DND-41 (cell line): ENCODE data around the gene SNF8.

Source experiments
- ATAC-seq: fragments of 200-7000 bp; cut with Tn5 transposase; 3 replicates; pipeline ENCODE4 v1.9.1; 2021; ENCODE audit warnings: low read depth; ENCODE audit not compliant: insufficient read depth
- DNase-seq: peaks from one replicate; pipeline ENCODE4 v3.0.0-alpha.2; 2020
- H2AFZ ChIP-seq: 2 replicates; pipeline ENCODE4 v1.6.0; 2012; ENCODE audit warnings: low read depth, low read length
- H3K27ac ChIP-seq: 2 replicates; pipeline ENCODE4 v1.5.1; 2012; ENCODE audit warnings: low read length, inconsistent platforms
- H3K27me3 ChIP-seq: fragments of 200-600 bp; sonication (generic); 2 replicates; pipeline ENCODE4 v1.6.0; 2012; ENCODE audit warnings: low read length, mild to moderate bottlenecking, inconsistent platforms; ENCODE audit not compliant: insufficient read depth, poor library complexity
- H3K36me3 ChIP-seq: 2 replicates; pipeline ENCODE4 v1.5.1; 2012; ENCODE audit warnings: low read length, inconsistent platforms; ENCODE audit not compliant: insufficient read depth
- H3K4me1 ChIP-seq: 2 replicates; pipeline ENCODE4 v1.5.1; 2012; ENCODE audit warnings: mild to moderate bottlenecking, low read length; ENCODE audit not compliant: insufficient read depth
- H3K4me2 ChIP-seq: 2 replicates; pipeline ENCODE4 v1.6.0; 2012; ENCODE audit warnings: mild to moderate bottlenecking, moderate library complexity, low read length, inconsistent platforms; ENCODE audit not compliant: insufficient read depth
- H3K4me3 ChIP-seq, 2 experiments: fragments of 200-600 bp in 1 of 2; shearing (Covaris generic) in 1 of 2; 2 replicates each; pipeline ENCODE4 v1.5.1; 2012 to 2016; ENCODE audit warnings: inconsistent platforms in 2 of 2, low read length in 2 of 2, mild to moderate bottlenecking in 2 of 2, low read depth in 1 of 2, moderate library complexity in 1 of 2
- H3K79me2 ChIP-seq: 2 replicates; pipeline ENCODE4 v1.6.0; 2012; ENCODE audit warnings: low read length, inconsistent platforms; ENCODE audit not compliant: insufficient read depth
- H3K9ac ChIP-seq: 2 replicates; pipeline ENCODE4 v1.6.0; 2012; ENCODE audit warnings: low read depth, mild to moderate bottlenecking, inconsistent platforms, low read length, moderate library complexity
- H3K9me3 ChIP-seq: 2 replicates; pipeline ENCODE4 v1.5.1; 2012; ENCODE audit warnings: low read length, moderate library complexity, mild to moderate bottlenecking, inconsistent platforms; ENCODE audit not compliant: insufficient read depth, severe bottlenecking
- H4K20me1 ChIP-seq: 2 replicates; pipeline ENCODE4 v1.6.0; 2012; ENCODE audit warnings: low read length; ENCODE audit not compliant: insufficient read depth
- CTCF ChIP-seq: IDR thresholded peaks from 2 replicates; pipeline ENCODE4 v1.5.1; 2012; ENCODE audit warnings: borderline replicate concordance, low read length, moderate library complexity, mild to moderate bottlenecking; ENCODE audit not compliant: poor library complexity, severe bottlenecking; ENCODE audit errors: extremely low read depth
- EZH2 ChIP-seq: IDR thresholded peaks from 3 replicates; pipeline ENCODE4 v1.6.1; 2012; ENCODE audit warnings: borderline replicate concordance, low read depth, mild to moderate bottlenecking, moderate library complexity, low read length, inconsistent platforms; ENCODE audit not compliant: severe bottlenecking

Gene SNF8

DNA sequence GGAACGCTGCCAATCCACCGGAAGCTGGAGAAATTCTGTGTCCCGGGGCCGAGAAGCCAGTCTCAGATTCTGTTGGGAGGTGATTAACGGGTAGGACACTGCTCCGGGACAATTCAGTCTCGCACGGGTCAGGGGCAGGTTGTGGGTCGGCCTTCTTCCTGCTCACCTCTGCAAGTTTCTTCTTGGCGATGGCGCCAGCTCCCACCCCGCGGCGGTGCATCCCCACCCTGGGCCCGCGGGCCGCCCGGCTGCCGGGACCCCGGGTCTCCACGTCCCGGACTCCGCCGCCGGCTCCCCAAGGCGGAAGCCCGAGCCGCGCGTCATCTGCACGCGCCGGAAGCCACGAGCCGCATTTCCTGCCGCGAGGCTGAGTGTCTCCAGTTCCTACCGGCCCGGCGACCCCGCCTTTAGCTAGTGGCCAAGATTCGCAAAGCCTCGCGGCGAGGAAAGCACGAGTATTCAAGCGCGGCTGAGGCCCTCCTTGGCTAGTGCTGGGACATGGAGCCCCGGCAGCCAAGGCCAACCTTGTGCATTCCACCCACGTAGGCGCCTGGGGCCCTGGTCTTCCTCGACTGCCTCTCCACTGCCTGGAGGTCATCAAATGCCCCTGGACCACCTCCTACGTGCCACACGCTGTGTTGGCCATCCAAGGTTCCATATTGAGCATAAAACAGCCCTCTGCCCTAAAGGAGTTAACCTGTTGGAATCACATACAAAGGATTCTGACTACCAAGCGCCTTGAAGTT, at the start of gene SNF8:
TSS of gene SNF8 (minus strand) at position 328 of the 746 bp plus-strand sequence. CDS start at position 220, 108 bp downstream.
- Histone ChIP-seq H3K79me2 (peaks cover 30% of the 10 kb centered on the region), H3K27ac (peak within 1 kb of the TSS; percentile 92), H3K36me3 (peaks cover 22% of the 10 kb centered on the region), H3K4me3 (peak within 1 kb of the TSS; percentile 86 to 97), H3K4me2 (peak within 1 kb of the TSS; percentile 72), H2AFZ (peak within 1 kb of the TSS; percentile 96), H3K9me3 (no peaks in the 10 kb centered on the region), H3K27me3 (no peaks in the 10 kb centered on the region), H4K20me1 (no peaks in the 10 kb centered on the region), H3K4me1 (peaks cover 31% of the 10 kb centered on the region), H3K9ac (peak within 1 kb of the TSS; percentile 72)
- no peak for TF ChIP-seq EZH2
- no peak for TF ChIP-seq CTCF
- DNase-seq (peak; percentile 92), ATAC-seq (peak; percentile 98)

DNA sequence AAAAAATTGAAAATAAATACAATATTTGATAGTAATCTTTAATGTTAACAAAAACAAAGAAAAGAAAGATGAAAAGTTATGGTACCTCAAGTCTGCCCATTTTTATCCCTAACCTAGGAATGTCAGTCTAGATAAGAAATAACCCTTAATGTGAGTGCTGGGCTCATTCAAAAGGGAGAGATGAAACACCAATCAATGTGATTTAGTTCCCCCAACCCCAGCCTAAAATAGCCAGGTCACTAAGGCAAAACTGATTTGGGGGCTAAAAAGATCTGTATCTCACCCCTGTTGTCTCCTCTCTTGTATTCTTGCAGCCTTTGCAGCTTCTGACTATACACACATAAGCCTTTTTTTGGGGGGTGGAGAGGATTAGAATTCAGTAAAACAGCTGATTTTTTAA, 49.3 kb upstream of the SNF8 start:
- no peak for DNase-seq
- Histone ChIP-seq H3K4me3 (no peak overlapping the region), H3K27ac (no peak overlapping the region), H3K9me3 (no peaks in the 10 kb centered on the region), H3K36me3 (no peaks in the 10 kb centered on the region), H4K20me1 (no peaks in the 10 kb centered on the region), H3K4me2 (no peak overlapping the region), H3K4me1 (no peaks in the 10 kb centered on the region), H3K27me3 (peaks cover 23% of the 10 kb centered on the region), H3K9ac (no peak overlapping the region), H2AFZ (no peak overlapping the region), H3K79me2 (no peaks in the 10 kb centered on the region)
- TF ChIP-seq CTCF = no peak
- TF ChIP-seq EZH2 = no peak
- no peak for ATAC-seq

GRCh38 chr17:48993305-48993704, 48.7 kb upstream of the SNF8 start:
- H3K27me3 ChIP-seq = peaks cover 23% of the 10 kb centered on the region
- no peak for ATAC-seq
- no peaks in the 10 kb centered on the region for H3K79me2 ChIP-seq
- no peak overlapping the region for H3K9ac ChIP-seq
- no peaks in the 10 kb centered on the region for H3K36me3 ChIP-seq
- H2AFZ ChIP-seq = no peak overlapping the region
- H3K4me3 ChIP-seq = no peak overlapping the region
- no peak overlapping the region for H3K27ac ChIP-seq
- TF ChIP-seq CTCF (no peak), EZH2 (no peak)
- no peak overlapping the region for H3K4me2 ChIP-seq
- H4K20me1 ChIP-seq = no peaks in the 10 kb centered on the region
- no peak for DNase-seq
- H3K9me3 ChIP-seq = no peaks in the 10 kb centered on the region
- no peaks in the 10 kb centered on the region for H3K4me1 ChIP-seq
